NCI-H526 treated with DMSO at 0.1 percent for 48 hours (cell line): ENCODE data around the gene GRID2.
"Not testable (repeated sequence)": the region's sequence is repeated elsewhere in the genome, so short reads cannot be mapped to it uniquely, and the experiment has no call there.

Source experiments
- DNase-seq: peaks from one replicate; lab custom pipeline; 2025; lab: John Stamatoyannopoulos, UW

Gene GRID2

DNA sequence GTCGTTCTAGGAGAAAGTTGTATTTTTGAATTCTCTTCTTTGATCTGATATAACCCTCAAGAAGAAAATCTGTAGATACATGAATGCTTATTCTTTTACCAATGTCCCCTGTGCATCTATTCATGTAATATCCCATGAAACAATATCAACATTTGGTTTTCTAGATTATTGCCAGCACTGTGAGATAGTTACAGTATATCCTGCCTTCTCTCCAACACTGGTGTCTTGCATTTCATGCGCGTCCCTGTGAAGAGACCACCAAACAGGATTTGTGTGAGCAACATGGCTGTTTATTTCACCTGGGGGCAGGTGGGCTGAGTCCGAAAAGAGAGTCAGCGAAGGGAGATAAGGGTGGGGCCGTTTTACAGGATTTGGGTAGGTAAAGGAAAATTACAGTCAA is 135.0 kb downstream of the GRID2 start:
- not testable (repeated sequence) for DNase-seq

DNA sequence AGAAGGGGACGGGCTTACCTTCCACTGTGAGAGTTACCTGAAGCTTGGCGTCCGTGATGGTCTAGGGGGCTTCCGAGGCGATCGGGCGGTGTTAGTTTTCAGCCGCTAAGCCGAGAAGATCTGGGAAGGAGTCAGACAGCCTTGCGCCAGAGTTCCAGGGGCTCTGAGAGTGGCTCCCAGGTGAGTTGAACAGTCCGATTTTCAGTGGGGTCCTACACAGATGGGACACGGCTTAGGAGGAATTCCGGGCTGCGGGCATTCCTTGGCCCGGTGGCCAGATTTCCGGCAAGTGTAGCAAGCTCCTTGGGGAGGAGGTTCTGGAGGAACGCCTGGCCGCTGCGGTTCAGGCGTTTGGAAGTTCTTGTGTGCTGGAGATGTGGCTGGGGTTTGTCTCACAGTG is 138.4 kb downstream of the GRID2 start:
- not testable (repeated sequence) for DNase-seq

- DNase-seq: not testable (repeated sequence)
Measured at GRCh38 chr4:92444143-92444843, 140.5 kb downstream of the GRID2 start.

- no peak for DNase-seq
Measured at GRCh38 chr4:92445127-92445526, 141.4 kb downstream of the GRID2 start.

GRCh38 chr4:92447255-92447905 is 143.6 kb downstream of the GRID2 start:
- DNase-seq: no peak

DNA sequence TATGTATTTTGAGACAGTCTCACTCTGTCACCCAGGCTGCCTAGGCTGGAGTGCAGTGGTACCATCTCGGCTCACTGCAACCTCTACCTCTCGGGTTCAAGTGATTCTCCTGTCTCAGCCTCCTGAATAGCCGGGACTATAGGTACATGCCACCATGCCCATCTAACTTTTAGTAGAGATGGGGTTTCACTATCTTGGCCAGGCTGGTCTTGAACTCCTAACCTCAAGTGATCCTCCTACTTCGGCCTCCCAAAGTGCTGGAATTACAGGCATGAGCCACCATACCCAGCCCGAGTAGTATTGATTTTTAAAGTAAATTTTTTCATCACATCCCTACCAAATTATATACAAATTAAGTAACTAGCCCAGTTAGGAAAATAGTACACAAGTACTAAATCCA is 144.4 kb downstream of the GRID2 start:
- DNase-seq: not testable (repeated sequence)

GRCh38 chr4:92450694-92451093 is 146.9 kb downstream of the GRID2 start:
- DNase-seq: no peak

DNA sequence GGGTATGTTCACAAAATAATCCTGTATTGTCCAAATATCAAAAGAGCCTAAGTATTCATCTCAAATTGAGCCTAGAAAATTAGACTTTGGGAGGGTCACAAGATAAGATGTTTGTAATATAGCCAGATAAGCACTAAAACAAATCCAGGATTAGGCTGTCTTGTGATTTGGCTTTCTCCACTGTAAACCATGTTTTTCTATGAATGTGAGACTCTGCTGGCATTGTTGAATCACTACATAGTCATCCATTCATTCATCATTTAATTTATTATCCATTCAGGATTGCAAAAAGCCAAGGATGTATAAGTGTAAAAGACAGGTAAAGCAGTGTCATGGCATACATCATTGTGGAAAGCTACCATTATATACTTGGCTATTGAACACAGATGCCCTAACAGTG is 148.0 kb downstream of the GRID2 start:
- DNase-seq: no peak

DNA sequence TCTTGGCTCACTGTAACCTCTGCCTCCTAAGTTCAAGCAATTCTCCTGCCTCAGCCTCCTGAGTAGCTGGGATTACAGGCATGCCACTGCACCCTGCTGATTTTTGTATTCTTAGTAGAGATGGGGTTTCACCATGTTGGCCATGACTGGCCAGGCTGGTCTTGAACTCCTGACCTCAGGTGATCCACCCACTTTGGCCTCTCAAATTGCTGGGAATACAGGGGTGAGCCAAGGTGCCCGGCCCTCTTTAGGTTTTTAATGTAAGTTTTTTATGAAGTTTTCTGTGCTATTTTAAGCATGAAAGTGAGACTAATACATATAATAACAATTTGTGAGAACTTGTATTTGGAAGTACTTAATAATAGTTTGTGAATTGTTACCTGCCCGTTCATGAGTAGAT is 148.6 kb downstream of the GRID2 start:
- not testable (repeated sequence) for DNase-seq

- no peak for DNase-seq
Measured at GRCh38 chr4:92455329-92455839, 151.6 kb downstream of the GRID2 start.

- no peak for DNase-seq
Measured at GRCh38 chr4:92455951-92456350, 152.2 kb downstream of the GRID2 start.

GRCh38 chr4:92461732-92462131 is 158.0 kb downstream of the GRID2 start:
- DNase-seq: no peak

- no peak for DNase-seq
Measured at GRCh38 chr4:92477298-92477697, 173.5 kb downstream of the GRID2 start.

- no peak for DNase-seq
Measured at GRCh38 chr4:92483341-92483740, 179.6 kb downstream of the GRID2 start.

- no peak for DNase-seq
Measured at GRCh38 chr4:92488496-92488895, 184.7 kb downstream of the GRID2 start.

DNA sequence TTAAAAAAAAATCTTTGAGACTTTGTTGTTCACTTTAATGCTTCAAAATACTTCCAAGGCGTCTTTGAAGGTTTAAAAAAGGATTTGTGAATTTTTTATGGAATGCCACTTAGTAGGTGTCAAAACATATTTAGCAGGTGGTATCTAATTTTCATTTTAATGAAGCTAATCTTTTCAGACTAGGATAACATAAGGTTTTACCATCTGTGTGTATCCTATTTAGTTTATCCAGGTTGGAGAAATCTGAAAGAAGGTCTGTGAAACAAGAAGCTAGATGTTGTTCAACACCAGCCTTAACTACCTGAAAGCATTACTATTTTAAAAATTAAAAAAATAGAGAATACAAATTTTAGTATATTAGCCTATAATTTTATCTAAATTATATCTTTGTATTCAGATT is 193.4 kb downstream of the GRID2 start:
- no peak for DNase-seq

GRCh38 chr4:92501456-92501855 is 197.7 kb downstream of the GRID2 start:
- no peak for DNase-seq

DNA sequence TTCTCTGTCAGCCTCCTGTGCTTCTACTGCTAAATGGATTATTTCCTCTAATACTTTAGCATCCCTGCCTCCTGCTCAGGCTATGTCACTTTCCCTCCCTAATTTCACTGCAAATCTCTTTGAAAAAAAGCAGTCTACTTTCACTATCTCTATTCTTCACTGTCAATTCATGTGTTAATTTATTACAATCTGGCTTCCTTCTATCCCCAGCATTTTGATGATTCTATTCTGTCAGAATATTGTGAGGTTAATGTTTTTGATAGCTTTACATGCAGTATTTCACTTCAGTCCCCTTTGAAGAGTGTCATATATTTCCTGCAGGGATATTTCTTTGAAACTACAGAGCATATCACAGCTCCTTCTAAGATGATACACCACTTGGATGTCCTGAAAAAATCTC is 203.2 kb downstream of the GRID2 start:
- no peak for DNase-seq

DNA sequence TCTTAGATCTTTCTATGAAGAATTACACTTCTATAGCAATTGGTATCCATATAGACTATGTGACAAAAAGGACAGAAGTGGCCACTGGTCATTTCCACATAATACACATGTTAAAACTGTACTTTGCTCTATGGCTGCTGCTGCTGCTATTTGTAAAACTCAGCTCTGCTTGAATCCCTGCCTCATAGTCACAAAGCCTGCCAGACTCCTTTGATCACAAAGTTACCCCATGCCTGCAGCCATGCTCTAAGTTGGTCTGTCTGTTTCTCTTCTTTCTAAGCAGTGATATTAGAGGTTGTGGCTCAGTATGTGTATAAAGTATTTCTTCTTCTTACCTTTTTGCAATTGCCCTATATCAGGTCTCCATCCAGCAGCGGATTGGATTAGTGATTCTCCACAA is 210.9 kb downstream of the GRID2 start:
- DNase-seq: no peak

- no peak for DNase-seq
Measured at GRCh38 chr4:92516450-92516849, 212.7 kb downstream of the GRID2 start.

- DNase-seq: no peak
Measured at GRCh38 chr4:92519727-92520126, 216.0 kb downstream of the GRID2 start.

- DNase-seq: no peak
Measured at GRCh38 chr4:92520563-92520962, 216.8 kb downstream of the GRID2 start.

DNA sequence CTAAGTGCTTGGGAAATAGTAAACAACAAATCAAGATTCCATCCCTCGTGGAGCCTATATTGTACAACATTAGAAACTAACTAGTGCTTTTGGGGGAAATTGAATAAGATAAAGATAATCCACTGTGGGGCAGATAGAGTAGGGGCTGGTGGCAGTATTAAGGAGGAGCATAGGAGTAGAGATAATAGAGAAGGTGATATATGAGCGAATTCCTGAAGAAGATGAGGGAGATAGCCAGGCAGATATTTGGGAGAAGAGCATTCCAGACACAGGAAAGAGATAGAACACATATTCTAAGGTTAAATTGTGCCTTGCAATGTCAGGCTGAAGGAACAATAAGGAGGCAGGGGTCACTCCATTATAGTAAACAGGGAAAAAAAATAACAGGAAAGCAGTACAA is 218.2 kb downstream of the GRID2 start:
- no peak for DNase-seq

GRCh38 chr4:92522356-92522755 is 218.6 kb downstream of the GRID2 start:
- no peak for DNase-seq
